HG02885 (cell line): ENCODE measurements around the gene AHRR.
A peak's percentile ranks its signal among the peaks of the same experiment; 100 is the strongest.

Experiments
- ATAC-seq: cut with Tn5 transposase; IDR thresholded peaks from one replicate; pipeline ENCODE4 v1.9.1; 2021; ENCODE audit warnings: mild to moderate bottlenecking; ENCODE audit not compliant: unreplicated experiment, poor library complexity

Gene AHRR

DNA sequence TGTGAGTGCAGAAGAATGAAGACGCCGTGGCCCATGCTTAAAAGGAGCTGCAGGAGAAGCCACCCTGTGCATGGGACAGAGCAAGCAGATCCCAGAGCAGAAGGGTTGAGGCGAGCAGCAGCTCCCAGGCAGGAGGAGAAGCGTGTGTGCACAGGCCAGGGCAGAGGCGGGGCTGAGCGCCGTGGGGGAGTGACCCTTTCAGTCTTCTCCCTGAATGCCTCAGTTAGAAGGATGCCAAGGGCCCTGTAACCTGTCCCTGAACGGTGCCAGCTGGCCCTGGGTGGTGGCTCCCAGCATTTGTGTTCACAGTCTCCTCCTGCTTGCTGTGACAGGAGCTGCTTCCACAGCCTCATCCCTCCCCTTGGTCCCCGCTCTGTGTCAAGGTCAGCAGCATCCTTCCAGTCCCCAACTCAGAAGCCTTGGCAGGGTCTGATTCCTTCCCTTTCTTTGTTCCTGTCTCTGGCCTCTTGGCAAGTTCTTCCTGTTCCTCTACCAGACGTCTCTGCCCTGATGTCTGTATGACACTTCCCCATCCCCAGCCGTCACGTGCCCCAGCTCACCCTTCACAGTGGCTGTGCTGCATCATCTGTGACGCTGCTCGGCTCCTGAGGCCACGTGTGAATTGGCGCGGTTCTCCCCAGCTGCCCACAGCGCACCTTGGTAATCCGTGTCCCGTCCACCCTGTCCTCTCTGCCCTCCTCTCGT is 126.7 kb downstream of the AHRR start:
- no peak for ATAC-seq

DNA sequence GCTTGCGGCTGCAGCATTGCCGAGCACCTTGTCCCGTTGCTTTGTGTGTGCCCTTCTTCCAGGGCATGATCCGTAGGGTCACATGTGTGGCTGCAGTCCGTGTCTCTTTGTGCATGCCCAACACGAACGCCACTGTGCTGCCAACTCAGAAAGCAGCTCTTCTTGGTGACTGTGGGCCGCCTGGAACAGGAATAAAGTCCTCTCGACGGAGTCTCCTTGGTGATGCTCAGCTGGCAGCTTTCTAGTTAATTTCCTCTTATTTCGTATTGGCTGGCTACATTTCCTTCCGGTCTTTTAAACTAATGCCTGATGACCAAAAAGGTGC is 127.2 kb downstream of the AHRR start:
- no peak for ATAC-seq

DNA sequence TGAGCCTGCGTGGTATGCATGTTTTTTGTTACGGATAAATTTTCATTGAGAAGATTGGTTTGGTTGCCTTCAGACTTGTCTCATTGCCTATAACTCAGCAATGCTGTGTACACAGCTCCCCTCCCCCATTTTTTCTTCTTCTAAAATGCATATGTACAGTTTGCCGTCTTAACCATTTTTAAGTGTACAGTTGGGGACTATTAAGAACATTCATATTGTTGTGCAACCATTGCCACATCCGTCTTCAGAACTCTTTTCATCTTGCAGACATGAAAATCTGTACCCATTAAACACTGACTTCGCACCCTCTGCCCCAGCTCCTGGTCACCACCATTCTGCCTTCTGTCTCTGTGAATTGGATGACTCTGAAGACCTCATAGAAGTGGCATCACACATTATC is 127.6 kb downstream of the AHRR start:
- no peak for ATAC-seq

DNA sequence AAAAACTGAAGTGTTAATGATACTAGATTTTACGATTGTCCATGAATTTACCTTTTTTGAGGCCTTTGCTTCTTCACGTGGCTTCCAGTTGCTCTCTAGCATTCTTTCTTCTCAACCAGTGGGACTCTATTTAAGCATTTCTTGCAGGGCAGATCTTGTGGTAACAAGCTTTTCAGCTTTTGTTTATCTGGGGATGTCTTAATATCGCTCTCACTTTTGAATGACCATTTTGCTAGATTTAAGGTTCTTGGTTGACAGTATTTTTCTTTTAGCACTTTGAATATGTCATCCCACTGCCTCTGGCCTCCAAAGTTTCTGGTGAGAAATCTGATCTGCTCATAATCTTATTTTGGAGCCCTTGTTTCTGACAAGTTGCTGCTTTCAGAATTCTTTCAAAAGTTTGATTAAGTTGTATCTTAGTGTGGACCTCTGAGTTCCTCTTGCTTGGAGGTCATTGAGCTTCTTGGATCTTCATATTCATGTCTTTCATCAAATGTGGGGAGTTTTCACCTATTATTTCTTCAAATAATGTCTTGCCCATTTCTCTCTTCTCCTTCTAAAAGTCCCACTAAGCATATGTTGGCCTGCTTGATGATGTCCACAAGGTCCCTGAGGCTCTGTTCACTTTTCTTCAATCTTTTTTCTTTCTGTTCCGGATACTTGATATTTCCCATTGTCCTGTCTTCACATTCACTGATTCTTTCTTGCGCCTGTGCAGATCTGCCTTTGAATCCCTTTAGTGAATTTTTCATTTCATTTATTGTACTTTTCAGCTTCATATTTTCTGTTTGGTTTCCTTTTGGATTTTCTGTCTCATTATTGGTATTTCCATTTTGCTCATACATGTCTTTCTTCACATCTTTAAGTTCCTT is 130.3 kb downstream of the AHRR start:
- ATAC-seq, result no peak

DNA sequence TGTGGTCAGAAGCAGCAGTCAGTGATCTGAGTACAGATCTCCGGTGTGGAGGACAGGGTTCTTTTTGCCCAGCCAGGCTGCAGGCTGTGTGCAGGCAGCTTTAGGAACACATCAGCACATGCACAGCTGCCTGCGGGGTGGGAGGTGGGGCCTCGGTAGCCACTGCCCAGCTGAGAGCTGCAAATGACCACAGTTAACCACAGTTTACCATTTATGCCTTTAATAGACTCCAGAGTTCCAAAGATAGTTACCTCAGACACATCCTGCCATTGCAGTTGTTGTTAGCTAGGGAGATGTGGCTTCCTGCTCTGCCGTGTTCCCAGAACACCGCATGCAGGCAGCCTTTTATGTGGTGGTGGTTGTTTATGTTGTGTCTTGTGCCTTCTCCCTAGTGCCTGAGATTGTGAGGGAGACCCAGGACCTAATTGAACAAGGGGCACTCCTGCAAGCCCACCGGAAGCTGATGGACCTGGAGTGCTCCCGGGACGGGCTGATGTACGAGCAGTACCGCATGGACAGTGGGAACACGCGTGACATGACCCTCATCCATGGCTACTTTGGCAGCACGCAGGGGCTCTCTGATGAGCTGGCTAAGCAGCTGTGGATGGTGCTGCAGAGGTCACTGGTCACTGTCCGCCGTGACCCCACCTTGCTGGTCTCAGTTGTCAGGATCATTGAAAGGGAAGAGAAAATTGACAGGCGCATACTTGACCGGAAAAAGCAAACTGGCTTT is 131.6 kb downstream of the AHRR start:
- no peak for ATAC-seq

DNA sequence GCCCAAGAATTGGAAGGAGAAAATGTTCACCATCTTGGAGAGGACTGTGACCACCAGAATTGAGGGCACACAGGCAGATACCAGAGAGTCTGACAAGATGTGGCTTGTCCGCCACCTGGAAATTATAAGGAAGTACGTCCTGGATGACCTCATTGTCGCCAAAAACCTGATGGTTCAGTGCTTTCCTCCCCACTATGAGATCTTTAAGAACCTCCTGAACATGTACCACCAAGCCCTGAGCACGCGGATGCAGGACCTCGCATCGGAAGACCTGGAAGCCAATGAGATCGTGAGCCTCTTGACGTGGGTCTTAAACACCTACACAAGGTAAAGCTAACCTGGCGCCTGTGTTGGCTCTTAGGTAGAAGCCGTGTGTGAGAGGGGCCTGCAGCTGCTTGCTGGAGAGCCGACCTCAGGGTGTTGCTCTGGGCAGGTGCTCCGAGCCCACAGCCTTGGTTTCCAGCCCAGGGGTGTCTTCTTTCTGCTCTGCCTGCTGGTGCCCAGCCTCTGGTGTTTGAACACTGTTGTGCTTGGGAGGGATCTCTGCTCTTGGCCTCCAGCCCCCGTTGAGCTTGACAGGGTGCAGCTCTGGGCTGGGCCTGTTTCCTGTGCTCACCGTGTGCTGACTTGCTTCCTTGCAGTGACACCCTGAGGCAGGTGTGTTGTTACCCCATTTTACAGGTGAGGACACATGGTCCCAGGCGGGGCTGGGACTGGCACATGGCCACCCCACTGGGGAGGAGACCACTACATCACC is 132.4 kb downstream of the AHRR start:
- ATAC-seq, result no peak

DNA sequence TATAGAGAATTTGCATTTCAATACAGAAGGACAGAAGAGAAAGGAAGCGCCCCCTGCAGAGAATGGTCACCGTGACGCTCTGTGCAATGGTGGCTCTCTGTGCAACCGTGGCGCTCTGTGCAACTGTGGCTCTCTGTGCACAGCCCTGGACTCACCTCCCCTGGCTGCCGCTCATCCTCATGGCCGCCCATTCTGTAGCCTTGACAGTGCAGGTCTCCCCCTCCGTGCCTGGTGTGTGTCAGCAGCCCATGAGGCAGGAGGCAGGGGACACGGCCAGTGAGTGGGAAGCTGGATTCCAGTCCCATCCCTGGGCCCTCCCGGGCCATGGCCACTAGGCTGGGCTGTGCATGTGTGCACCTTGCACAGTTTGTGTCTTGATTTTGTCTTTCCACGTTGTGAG is 133.4 kb downstream of the AHRR start:
- ATAC-seq, result no peak

DNA sequence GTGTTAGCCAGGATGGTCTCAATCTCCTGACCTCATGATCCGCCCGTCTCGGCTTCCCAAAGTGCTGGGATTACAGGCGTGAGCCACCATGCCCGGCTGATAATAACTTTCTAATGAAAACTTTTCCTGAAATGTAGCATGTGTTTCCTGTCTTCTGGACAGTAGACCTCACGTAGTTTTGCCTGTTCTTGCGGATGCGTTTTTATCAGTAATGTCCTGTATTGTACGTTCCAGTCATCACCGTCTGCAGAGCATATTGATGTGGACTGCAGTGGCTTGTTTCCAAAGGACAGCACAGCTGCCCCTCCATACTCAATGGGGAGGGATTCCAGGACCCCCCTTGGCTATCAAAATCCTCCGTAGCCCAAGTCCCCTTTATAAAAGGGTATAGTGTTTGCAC is 134.3 kb downstream of the AHRR start:
- ATAC-seq, result no peak

DNA sequence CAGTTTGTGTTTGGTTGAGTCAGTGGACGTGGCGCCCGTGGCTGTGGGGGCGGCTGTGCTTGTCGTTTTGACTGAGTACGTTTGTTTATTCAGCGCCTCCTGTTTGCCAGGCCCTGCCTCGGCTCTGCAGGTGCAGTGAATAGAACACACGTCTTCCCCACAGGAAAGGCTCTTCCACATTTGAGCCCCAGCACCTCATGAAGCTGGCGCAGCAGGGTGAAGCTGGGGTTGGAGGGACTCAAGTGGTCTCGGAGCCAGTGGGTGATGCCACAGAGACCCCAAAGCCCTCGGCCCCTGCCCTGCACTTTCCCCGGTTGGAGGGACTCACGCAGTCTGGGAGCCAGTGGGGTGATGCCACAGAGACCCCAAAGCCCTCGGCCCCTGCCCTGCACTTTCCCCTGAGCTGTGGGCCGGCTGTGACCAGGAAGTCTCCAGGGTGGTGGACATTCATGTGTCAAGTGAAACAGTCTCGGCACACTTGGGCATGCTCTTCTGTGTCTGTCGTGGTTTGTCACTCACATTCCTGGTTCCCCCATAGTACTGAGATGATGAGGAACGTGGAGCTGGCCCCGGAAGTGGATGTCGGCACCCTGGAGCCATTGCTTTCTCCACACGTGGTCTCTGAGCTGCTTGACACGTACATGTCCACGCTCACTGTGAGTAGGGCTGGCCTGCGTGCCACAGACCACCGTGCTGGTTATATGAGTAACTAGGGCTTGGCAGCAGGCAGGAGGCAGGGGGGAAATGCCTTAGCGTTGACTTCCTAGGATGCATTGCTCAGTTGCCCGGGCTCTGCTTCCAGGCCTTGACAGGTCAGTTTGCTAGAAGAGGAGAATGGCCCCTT is 135.1 kb downstream of the AHRR start:
- no peak for ATAC-seq

DNA sequence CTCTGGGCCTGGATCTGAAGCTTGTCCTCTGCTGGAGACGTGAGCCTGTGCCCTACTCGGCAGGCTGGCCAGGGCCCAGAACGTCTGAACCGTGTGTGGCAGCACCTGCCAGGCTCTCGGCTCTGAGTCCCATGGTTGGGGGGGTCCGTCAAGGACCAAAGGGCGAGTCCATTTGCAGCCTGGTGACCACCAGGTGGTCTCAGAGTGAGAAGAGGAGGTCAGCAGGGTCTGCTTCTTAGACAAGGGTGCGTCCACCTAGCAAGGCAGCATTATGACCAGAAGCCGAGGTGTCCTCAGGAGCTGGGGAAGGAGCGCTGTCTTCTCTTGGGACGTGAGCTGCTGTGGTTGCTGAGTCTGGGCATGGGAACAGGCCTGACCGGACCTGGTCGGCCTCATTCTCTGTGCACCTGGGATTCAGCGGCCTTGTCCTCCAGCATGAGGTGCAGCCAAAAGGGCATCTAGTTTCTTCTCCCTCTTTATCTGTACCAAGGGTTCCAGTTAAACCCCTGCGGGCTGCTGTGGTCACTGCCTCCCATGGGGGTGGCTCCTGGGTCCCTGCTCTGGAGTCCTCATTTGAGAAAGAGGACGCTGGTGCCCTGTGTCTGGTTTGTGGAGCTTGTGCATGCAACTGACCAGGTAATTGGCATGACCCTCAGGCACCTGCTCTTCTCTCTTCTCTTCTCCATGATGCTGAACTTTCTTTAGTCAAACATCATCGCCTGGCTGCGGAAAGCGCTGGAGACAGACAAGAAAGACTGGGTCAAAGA is 135.9 kb downstream of the AHRR start:
- ATAC-seq, result no peak

DNA sequence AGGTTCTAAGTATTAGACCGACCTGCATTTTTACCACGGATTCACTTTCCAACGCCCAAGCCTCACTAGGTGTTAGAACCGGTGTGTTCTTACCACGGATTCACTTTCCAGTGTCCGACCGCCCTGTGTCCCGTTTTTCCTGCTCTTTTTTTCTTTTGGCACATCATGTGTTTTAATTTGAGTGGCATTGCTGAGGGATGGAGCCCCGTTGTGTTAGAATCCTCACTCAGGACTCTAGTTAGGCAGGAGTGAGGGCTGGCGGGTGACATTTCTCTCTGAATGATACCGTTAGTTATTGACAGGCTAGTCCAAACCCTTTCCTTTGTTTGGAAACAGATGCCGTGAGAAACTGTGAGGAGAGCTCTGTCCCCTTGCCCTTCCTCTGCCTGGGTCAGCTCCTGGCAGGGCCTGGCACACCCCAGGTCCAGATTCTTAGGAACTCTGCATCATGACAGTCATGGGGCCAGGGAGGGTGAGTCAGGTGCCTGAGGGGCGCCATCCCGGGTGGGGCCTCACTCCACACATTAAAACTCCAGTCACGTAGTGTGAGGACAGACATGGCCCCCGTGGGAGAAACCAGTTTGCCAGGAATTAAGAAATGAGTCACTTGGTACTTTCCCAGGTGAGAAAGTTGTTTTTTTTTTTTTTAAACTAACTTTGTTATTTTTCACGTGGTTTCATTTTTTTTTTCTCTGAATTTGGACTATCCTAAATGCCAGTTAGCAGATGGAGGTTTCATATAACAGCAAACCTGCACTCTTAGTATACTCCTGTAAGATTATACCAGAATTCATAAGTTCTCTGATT is 137.2 kb downstream of the AHRR start:
- peak; percentile 67 for ATAC-seq

DNA sequence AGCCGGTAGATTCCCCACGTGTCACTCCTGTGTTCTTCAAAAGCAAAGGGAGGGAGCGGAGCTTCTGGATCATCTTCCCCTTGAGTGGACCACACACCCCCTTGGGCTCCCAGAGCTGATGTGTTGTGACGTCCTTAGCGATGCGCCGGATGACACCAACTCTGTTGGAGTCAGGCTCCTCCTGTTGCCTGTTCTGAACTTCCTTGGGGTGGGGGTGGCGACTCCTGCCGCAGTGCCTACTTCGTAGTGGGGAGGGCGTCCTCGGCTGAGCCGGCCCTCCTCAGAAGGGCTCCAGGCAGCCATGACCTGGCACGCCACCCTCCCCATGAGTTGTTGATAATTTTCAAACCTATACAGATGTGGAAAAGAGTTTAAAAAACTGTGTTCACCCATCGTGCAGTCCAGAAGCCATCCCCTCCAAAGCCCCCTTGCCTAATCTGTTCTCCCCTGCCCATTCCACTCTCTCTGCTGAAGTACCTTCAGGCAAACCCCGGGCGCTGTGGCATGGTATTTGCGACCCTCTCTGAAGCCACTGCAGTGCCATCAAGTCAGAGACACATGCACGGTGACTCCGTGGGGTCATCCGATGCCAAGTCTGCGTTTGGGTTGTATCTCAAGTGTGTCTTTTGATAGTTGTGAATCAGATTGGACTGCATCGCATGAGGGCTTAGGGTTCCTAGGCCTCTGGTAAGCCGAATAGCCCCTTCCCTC is 138.2 kb downstream of the AHRR start:
- ATAC-seq, result no peak

DNA sequence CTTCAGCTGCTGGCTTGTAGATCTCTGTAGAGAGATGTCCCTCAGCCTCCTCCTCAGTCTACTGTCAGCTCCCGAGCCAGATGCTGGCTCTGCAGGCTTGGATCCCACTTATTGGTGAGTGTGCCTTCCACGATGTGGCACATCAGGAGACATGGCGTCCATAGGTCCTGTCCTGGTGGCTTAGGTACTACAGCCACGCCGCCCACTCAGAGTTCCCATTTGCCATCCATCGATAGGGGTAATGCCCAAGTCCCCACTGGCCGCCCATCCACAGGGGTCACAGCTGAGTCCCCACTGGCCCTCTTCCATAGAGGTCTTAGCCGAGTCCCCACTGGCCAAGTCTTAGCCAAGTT is 138.7 kb downstream of the AHRR start:
- no peak for ATAC-seq

DNA sequence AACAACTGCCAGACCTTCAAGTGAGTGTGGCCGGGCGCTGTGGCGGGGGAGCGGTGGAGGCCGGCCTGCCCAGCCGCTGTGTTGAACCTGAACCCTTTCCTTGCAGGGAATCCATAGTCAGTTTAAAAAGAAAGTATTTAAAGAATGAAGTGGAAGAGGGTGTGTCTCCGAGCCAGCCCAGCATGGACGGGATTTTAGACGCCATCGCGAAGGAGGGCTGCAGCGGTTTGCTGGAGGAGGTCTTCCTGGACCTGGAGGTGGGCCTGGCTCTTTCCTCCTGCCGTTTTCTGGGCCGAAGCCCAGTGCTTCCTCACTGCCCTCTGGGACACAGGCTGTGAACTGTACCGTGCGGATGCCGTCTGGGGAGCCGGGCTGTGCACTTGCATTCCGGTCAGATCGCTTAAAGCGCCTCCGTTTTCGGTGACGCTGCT is 140.6 kb downstream of the AHRR start:
- no peak for ATAC-seq

DNA sequence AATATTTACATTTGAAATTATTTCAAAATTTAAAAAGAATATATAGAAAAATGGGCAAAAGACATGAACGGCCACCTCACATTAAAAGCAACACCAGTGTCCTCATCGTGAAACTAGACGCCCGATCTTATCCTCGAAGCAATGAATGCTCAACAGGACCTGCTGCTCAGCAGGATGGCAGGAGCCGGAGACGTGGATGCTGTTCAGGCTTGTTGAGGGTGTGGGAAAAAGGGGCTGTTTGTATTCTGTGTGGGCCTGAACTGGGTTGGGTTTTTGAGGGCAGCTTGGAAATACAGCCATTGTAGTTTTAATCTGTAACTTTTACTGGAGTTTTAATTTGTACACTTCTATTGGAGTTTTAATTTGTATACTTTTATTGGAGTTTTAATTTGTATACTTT is 141.8 kb downstream of the AHRR start:
- ATAC-seq, result no peak

DNA sequence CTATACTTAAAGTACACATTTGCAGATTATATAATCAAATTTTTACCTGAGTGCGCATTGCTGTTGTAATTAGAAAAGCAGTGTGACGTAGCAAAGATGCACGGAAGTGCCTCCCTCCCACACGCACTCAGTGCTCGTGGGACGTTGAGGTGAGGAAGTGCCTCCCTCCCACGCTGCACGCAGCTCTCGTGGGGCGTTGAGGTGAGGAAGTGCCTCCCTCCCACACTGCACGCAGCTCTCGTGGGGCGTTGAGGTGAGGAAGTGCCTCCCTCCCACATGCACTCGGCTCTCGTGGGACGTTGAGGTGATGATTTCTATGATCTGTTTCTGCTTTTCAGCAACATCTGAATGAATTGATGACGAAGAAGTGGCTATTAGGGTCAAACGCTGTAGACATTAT is 142.4 kb downstream of the AHRR start:
- ATAC-seq, result peak; percentile 60

DNA sequence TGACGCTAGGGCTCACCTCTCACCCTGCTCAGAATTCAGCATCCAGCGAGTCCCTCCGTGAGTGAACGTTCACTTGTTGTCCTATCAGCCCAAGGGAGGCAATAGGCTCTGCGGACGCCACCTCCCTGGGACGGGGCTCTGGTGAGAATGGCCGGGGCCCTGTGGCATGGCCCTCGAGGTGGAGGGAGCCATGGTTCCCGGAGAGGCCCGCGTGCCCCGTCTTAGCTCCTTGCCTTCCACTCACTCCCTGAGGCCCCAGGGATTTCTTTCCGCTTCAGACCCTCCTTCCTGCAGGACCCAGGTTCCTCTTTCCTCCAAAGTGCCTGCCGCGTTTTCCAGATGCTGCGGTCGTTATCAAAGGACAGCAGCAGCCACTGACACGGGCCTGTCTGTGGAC is 142.9 kb downstream of the AHRR start:
- no peak for ATAC-seq
